Activated T-helper 17 cell treated with anti-CD3 and anti-CD28 coated beads, Interleukin-2, amount 50 U/mL, for 72 hours (primary cell): ENCODE measurements around the gene POLH. TPM values are rescaled to one million over a fixed set of nuclear protein-coding genes. Genes with fewer than 3 reads are reported as not detected.
"Not testable (repeated sequence)": the region's sequence is repeated elsewhere in the genome, so short reads cannot be mapped to it uniquely, and the experiment has no call there.

Source experiments
- ATAC-seq: fragments of 150-1000 bp; cut with Tn5 transposase; replicated peaks from 2 replicates; pipeline ENCODE4 v1.10.0; 2021; ENCODE audit warnings: mild to moderate bottlenecking, moderate library complexity
- H3K27ac Mint-ChIP-seq: one replicate; pipeline ENCODE4 v1.8.0; 2022; ENCODE audit warnings: mixed read lengths
- H3K27me3 Mint-ChIP-seq: one replicate; pipeline ENCODE4 v1.8.0; 2022; ENCODE audit warnings: mixed read lengths
- H3K36me3 Mint-ChIP-seq: one replicate; pipeline ENCODE4 v1.8.0; 2022; ENCODE audit warnings: low read depth, mild to moderate bottlenecking, mixed read lengths
- H3K4me1 Mint-ChIP-seq: one replicate; pipeline ENCODE4 v1.8.0; 2022; ENCODE audit warnings: mixed read lengths
- H3K4me3 Mint-ChIP-seq: one replicate; pipeline ENCODE4 v1.8.0; 2022; ENCODE audit warnings: mild to moderate bottlenecking, mixed read lengths
- H3K9me3 Mint-ChIP-seq: one replicate; pipeline ENCODE4 v1.8.0; 2022; ENCODE audit warnings: mixed read lengths
- total RNA-seq, 2 donors: library from RNA; stranded (reverse); gene quantifications; one replicate each; pipeline ENCODE4 v1.2.3, GENCODE V29; 2022

Gene POLH
- 10 to 100 TPM; 55.5 to 67.8 TPM for total RNA-seq

- H3K27ac Mint-ChIP-seq, result peak within 1 kb of the TSS; percentile 89
- H3K9me3 Mint-ChIP-seq, result no peaks in the 10 kb centered on the region
- no peaks in the 10 kb centered on the region for H3K27me3 Mint-ChIP-seq
- peaks cover 29% of the 10 kb centered on the region for H3K4me1 Mint-ChIP-seq
- H3K36me3 Mint-ChIP-seq, result peaks cover 70% of the 10 kb centered on the region
- H3K4me3 Mint-ChIP-seq, result peak within 1 kb of the TSS; percentile 95
- ATAC-seq, result peak; percentile 93
Observed at GRCh38 chr6:43575772-43576551, at the start of gene POLH, which contains the start of gene XPO5. POLH (plus strand) TSS chr6:43576185; CDS start chr6:43582320, 6,135 bp downstream. XPO5 (minus strand) TSS chr6:43576038; CDS start chr6:43575864, 174 bp downstream.

- Mint-ChIP-seq H3K9me3 (no peaks in the 10 kb centered on the region), H3K27ac (no peak overlapping the region), H3K36me3 (no peaks in the 10 kb centered on the region), H3K4me1 (peaks cover under 1% of the 10 kb centered on the region), H3K4me3 (no peak overlapping the region), H3K27me3 (no peaks in the 10 kb centered on the region)
- no peak for ATAC-seq
Observed at GRCh38 chr6:43532201-43532600, 43.8 kb upstream of the POLH start.

- not testable (repeated sequence) for ATAC-seq, H3K27ac Mint-ChIP-seq, H3K9me3 Mint-ChIP-seq, H3K4me3 Mint-ChIP-seq, H3K4me1 Mint-ChIP-seq, H3K27me3 Mint-ChIP-seq
- H3K36me3 Mint-ChIP-seq, result peaks cover 38% of the 10 kb centered on the region
Observed at GRCh38 chr6:43538986-43539385, 37.0 kb upstream of the POLH start.

DNA sequence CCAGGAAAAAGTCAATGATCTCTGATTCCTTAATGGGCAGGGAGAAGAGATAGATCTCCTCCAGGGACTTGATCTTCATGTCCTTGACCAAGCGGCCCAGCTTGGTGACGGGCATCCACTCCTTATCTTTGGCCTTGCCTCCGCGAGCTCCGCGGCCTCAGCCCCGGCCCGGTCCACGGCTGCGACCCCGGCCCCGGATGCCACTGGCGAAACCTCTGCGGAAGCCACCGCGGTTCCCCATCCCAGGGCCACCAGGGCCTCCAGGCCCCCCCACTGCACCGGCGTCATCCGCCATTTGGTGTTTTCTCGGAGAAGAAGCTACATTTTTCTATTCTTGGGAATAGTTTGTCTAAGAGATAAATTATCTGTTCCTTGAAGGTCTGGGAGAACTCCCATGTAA, 36.6 kb upstream of the POLH start:
- peaks cover 43% of the 10 kb centered on the region for H3K36me3 Mint-ChIP-seq
- H3K4me1 Mint-ChIP-seq, H3K4me3 Mint-ChIP-seq, H3K9me3 Mint-ChIP-seq, H3K27ac Mint-ChIP-seq, ATAC-seq, H3K27me3 Mint-ChIP-seq: not testable (repeated sequence)

DNA sequence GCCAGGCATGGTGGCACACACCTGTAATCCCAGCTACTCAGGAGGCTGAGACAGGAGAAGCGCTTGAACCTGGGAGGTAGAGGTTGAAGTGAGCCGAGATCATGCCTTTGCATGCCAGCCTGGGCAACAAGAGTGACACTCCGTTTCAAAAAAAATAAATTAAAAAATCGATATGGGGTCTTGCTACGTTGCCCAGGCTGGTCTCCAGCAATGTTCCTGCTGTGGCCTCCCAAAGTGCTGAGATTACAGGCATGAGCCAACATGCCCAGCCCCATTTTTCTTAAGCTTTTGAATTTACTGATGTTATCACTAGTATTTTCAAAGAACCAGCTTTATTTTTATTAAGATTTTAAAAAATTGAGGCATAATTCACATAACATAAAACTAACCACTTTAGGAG, 35.5 kb upstream of the POLH start:
- peaks cover 9% of the 10 kb centered on the region for H3K4me1 Mint-ChIP-seq
- peaks cover 51% of the 10 kb centered on the region for H3K36me3 Mint-ChIP-seq
- H3K27me3 Mint-ChIP-seq, result no peaks in the 10 kb centered on the region
- no peaks in the 10 kb centered on the region for H3K9me3 Mint-ChIP-seq
- H3K4me3 Mint-ChIP-seq, result no peak overlapping the region
- no peak overlapping the region for H3K27ac Mint-ChIP-seq
- ATAC-seq, result no peak

GRCh38 chr6:43541774-43542471, 34.1 kb upstream of the POLH start:
- H3K9me3 Mint-ChIP-seq, result no peaks in the 10 kb centered on the region

GRCh38 chr6:43544461-43544860, 31.5 kb upstream of the POLH start:
- Mint-ChIP-seq H3K4me3 (no peak overlapping the region), H3K9me3 (no peaks in the 10 kb centered on the region), H3K27ac (no peak overlapping the region), H3K4me1 (peaks cover 4% of the 10 kb centered on the region), H3K36me3 (peaks cover 90% of the 10 kb centered on the region), H3K27me3 (no peaks in the 10 kb centered on the region)
- no peak for ATAC-seq

More at GRCh38 chr6:43541774-43542471, 34.1 kb upstream of the POLH start:
- no peak overlapping the region for H3K4me3 Mint-ChIP-seq
- no peaks in the 10 kb centered on the region for H3K27me3 Mint-ChIP-seq
- H3K4me1 Mint-ChIP-seq, result peaks cover 9% of the 10 kb centered on the region
- peaks cover 65% of the 10 kb centered on the region for H3K36me3 Mint-ChIP-seq
- ATAC-seq, result no peak
- peak overlapping the region; percentile 48 for H3K27ac Mint-ChIP-seq

- H3K9me3 Mint-ChIP-seq, result no peaks in the 10 kb centered on the region
- no peaks in the 10 kb centered on the region for H3K27me3 Mint-ChIP-seq
- ATAC-seq, result no peak
- peaks cover 97% of the 10 kb centered on the region for H3K36me3 Mint-ChIP-seq
- H3K4me1 Mint-ChIP-seq, result peaks cover 4% of the 10 kb centered on the region
- peak overlapping the region; percentile 39 for H3K27ac Mint-ChIP-seq
- no peak overlapping the region for H3K4me3 Mint-ChIP-seq
Observed at GRCh38 chr6:43547222-43547621, 28.8 kb upstream of the POLH start.

- H3K9me3 Mint-ChIP-seq, H3K4me1 Mint-ChIP-seq, H3K27ac Mint-ChIP-seq, H3K4me3 Mint-ChIP-seq, H3K27me3 Mint-ChIP-seq, ATAC-seq: not testable (repeated sequence)
- H3K36me3 Mint-ChIP-seq, result peaks cover 100% of the 10 kb centered on the region
Observed at GRCh38 chr6:43557620-43558019, 18.4 kb upstream of the POLH start.

- H3K27ac Mint-ChIP-seq, result no peak overlapping the region
- H3K27me3 Mint-ChIP-seq, result no peaks in the 10 kb centered on the region
- no peaks in the 10 kb centered on the region for H3K4me1 Mint-ChIP-seq
- H3K36me3 Mint-ChIP-seq, result peaks cover 100% of the 10 kb centered on the region
- no peak overlapping the region for H3K4me3 Mint-ChIP-seq
- ATAC-seq, result no peak
- no peaks in the 10 kb centered on the region for H3K9me3 Mint-ChIP-seq
Observed at GRCh38 chr6:43559328-43559727, 16.7 kb upstream of the POLH start.

GRCh38 chr6:43570876-43571441, 5.0 kb upstream of the POLH start:
- H3K27ac Mint-ChIP-seq, result peak overlapping the region; percentile 81
- H3K4me3 Mint-ChIP-seq, result peak overlapping the region; percentile 55
- H3K4me1 Mint-ChIP-seq, result peaks cover 11% of the 10 kb centered on the region
- ATAC-seq, result peak; percentile 76
- H3K36me3 Mint-ChIP-seq, result peaks cover 87% of the 10 kb centered on the region
- no peaks in the 10 kb centered on the region for H3K27me3 Mint-ChIP-seq
- no peaks in the 10 kb centered on the region for H3K9me3 Mint-ChIP-seq

- H3K27me3 Mint-ChIP-seq, result no peaks in the 10 kb centered on the region
- H3K9me3 Mint-ChIP-seq, result no peaks in the 10 kb centered on the region
- H3K4me3 Mint-ChIP-seq, result no peak overlapping the region
- no peak for ATAC-seq
- H3K4me1 Mint-ChIP-seq, result peaks cover 12% of the 10 kb centered on the region
- H3K27ac Mint-ChIP-seq, result no peak overlapping the region
- H3K36me3 Mint-ChIP-seq, result peaks cover 84% of the 10 kb centered on the region
Observed at GRCh38 chr6:43572015-43572414, 4.0 kb upstream of the POLH start.

GRCh38 chr6:43575105-43575771, 747 bp upstream of the POLH start:
- no peak for ATAC-seq
- peak overlapping the region; percentile 84 for H3K27ac Mint-ChIP-seq
- no peaks in the 10 kb centered on the region for H3K9me3 Mint-ChIP-seq
- peak overlapping the region; percentile 95 for H3K4me3 Mint-ChIP-seq
- H3K27me3 Mint-ChIP-seq, result no peaks in the 10 kb centered on the region
- peaks cover 30% of the 10 kb centered on the region for H3K4me1 Mint-ChIP-seq
- H3K36me3 Mint-ChIP-seq, result peaks cover 77% of the 10 kb centered on the region

DNA sequence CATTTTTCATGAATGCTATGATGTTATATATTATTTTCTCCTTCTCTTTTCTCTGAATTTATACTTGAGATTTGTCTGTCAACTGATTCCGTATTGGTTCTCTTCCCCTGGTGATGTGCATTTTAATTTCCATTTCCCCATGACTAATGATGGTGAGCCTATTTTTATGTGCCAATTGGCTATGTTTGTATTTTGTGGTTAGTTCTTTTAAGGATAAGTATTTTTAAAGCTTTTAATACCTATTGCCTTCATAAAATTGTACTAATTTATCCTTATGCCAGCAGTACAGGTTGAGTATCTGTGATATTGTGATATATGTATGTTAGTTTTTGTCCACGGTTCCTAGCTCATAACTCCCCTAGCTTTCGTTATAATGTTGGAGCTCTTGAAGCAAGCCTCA, 2.8 kb downstream of the POLH start:
- ATAC-seq, result no peak
- Mint-ChIP-seq H3K27ac (peak overlapping the region; percentile 42), H3K9me3 (no peaks in the 10 kb centered on the region), H3K4me3 (peak overlapping the region; percentile 95), H3K4me1 (peaks cover 26% of the 10 kb centered on the region), H3K27me3 (no peaks in the 10 kb centered on the region), H3K36me3 (peaks cover 64% of the 10 kb centered on the region)
